Mononuclear cell (primary cell): ENCODE data around the gene TBC1D21. TPM values are rescaled to one million over a fixed set of nuclear protein-coding genes. Genes with fewer than 3 reads are reported as not detected.

ENCODE experiments used
- H3K27me3 ChIP-seq: 2 replicates; pipeline ENCODE4 v1.6.0; 2011; ENCODE audit warnings: low read length, control low read depth; ENCODE audit not compliant: insufficient read depth
- H3K4me1 ChIP-seq: 2 replicates; pipeline ENCODE4 v1.5.1; 2011; ENCODE audit warnings: mild to moderate bottlenecking, low read length, control low read depth; ENCODE audit not compliant: insufficient read depth
- H3K4me3 ChIP-seq: 2 replicates; pipeline ENCODE4 v1.5.1; 2011; ENCODE audit warnings: mild to moderate bottlenecking, low read length, moderate library complexity
- H3K9me3 ChIP-seq: 2 replicates; pipeline ENCODE4 v1.5.1; 2011; ENCODE audit warnings: low read depth, mild to moderate bottlenecking, control low read depth, low read length
- total RNA-seq: library from RNA; depleted of rRNA; stranded (reverse); fragments of >200 nt; gene quantifications from one replicate; pipeline ENCODE4 v1.2.3, GENCODE V29; 2012

Gene TBC1D21, protein sequence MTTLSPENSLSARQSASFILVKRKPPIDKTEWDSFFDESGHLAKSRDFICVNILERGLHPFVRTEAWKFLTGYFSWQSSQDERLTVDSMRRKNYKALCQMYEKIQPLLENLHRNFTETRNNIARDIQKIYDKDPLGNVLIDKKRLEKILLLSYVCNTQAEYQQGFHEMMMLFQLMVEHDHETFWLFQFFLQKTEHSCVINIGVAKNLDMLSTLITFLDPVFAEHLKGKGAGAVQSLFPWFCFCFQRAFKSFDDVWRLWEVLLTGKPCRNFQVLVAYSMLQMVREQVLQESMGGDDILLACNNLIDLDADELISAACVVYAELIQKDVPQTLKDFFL
- total RNA-seq: not detected

DNA sequence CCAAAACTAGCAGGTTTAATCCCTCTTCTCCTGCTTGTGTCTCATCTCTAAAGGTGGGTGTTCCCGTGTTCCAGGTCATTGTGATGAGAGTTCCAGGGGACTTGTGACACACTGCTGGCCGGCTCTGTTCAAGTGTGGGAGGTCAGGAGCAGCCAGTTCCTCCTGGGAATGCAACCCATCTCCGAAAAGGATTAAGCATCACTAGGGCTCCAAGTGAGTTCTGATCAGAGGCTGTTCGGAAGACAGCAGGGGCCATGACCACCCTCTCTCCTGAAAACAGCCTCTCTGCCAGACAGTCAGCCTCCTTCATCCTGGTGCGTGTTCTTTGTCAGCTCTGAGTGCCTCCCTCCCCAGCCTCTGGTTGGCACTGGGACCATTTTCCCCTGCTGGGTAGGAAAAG lies at the start of gene TBC1D21:
TBC1D21 (plus strand) TSS at position 109 of the 400 bp plus-strand sequence; CDS start at position 255, 146 bp downstream.
- H3K4me3 ChIP-seq: no peak within 1 kb of the TSS
- H3K4me1 ChIP-seq: no peaks in the 10 kb centered on the region
- no peaks in the 10 kb centered on the region for H3K27me3 ChIP-seq
- no peaks in the 10 kb centered on the region for H3K9me3 ChIP-seq

DNA sequence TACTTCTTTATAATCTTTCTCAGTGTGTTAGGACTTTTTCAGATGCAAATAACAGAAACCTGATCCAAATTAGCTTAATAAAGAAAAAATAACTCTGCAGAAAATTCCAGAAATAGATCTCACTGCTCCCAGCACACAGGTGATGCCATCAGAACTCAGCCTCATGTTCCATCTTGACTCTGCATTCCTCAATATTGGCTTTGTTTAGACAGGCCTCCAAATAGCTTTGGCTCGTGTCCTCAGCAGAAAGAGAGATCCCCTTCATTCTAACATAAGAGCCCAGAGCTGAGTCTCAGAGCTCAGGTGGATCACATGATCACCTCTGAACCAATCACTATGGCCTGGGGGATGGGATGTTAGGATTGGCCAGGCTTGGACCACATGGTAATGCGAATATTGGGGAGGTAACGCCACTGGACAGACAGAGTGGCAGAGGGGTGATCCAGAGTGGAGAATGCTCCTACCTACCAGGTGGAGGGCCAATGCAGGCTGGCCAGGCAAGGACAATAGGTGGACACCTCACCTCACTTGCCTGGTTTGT lies 46.6 kb upstream of the TBC1D21 start:
- Histone ChIP-seq H3K27me3 (no peaks in the 10 kb centered on the region), H3K4me3 (no peak overlapping the region), H3K9me3 (no peaks in the 10 kb centered on the region), H3K4me1 (no peaks in the 10 kb centered on the region)

DNA sequence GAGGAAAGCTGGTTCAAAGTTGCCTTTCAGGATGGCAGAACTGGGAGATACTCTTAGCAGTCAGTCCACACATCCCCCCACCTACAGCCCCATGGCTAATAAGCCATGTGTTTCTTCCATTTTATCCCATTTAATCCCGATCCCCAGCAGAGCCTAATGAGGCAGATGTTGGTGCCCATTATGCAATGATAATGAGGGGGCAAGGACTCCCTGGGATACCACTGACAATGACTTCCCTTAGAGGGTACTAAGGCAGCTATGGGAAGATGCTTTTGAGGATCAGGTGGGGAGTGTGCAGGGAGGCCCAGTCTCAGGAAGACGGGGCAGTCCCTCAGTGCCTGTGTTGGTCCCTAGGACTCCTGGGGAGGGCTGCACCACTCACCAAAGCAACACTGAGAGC lies 43.8 kb upstream of the TBC1D21 start:
- no peak overlapping the region for H3K4me3 ChIP-seq
- no peaks in the 10 kb centered on the region for H3K9me3 ChIP-seq
- H3K4me1 ChIP-seq: no peaks in the 10 kb centered on the region
- no peaks in the 10 kb centered on the region for H3K27me3 ChIP-seq

DNA sequence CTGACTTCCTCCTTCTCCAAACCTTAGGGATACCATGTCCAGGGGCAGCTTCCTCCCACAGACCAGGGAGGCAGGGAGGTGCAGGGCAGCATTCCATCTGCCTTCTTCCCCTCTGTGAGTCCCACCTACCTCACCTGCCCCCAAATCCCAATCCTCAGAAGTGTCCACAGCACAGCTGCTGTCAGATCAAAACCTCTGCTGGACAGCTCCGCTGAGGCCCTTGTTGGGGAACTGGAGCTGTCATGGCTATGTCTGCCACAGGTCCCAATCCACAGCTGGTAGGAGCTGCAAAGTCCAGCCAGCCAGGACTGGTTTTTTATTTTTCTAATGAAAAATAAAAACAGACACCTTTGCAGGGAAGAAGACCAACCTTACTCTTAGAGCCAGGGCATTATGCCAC lies 40.7 kb upstream of the TBC1D21 start:
- no peaks in the 10 kb centered on the region for H3K27me3 ChIP-seq
- no peaks in the 10 kb centered on the region for H3K9me3 ChIP-seq
- no peak overlapping the region for H3K4me3 ChIP-seq
- H3K4me1 ChIP-seq: no peaks in the 10 kb centered on the region

DNA sequence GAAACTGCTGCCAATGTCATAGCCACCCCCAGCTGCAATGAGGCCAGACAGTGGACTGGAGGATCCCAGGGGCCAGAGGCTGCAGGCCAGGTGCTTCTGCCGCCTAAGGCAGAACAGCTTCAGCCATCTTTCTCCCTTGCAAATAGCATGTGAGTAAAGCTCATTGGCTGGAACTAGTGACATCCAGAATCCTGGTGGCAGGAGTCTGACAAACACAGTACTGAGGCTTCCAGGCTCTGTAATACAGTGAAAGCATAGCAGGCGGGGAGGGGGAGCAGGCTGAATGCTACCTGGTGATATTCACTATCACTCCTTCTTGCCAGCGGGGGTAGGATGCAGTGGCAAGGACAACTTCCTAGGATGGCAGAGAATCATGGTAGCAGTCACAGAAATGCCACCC lies 36.5 kb upstream of the TBC1D21 start:
- no peaks in the 10 kb centered on the region for H3K4me1 ChIP-seq

DNA sequence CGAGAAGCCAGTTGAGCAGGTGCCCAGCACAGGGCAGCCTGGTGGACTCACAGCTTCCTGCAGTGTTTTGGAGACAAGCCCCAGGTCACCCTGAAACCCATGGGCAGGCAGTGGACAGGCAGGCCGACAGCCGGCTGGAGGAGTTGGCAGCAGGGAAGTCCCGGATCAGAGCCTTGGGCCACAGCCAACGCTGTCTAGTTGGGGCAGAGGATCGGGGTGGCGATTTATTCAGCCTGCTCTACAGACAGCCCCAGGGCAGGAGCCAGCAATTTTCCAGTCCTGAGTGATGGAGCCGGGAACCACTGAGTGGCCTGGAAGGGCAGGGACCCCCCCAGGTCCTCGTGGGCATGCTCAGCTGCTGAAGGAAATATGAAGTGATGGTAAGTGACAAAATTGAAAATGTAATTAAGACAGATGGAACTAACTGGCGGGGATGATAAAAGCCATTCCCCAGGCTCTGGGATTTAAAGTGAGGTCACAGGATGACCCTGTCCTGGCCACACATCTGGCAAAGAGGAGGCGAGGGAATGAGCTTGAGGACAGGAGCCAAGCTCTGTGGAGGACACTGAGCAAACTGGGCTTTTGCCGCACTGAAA lies 34.4 kb upstream of the TBC1D21 start:
- no peaks in the 10 kb centered on the region for H3K4me1 ChIP-seq
- no peaks in the 10 kb centered on the region for H3K27me3 ChIP-seq
- H3K9me3 ChIP-seq: no peaks in the 10 kb centered on the region
- H3K4me3 ChIP-seq: no peak overlapping the region

More for the DNA sequence above, 36.5 kb upstream of the TBC1D21 start:
- no peaks in the 10 kb centered on the region for H3K9me3 ChIP-seq
- no peak overlapping the region for H3K4me3 ChIP-seq
- H3K27me3 ChIP-seq: no peaks in the 10 kb centered on the region

DNA sequence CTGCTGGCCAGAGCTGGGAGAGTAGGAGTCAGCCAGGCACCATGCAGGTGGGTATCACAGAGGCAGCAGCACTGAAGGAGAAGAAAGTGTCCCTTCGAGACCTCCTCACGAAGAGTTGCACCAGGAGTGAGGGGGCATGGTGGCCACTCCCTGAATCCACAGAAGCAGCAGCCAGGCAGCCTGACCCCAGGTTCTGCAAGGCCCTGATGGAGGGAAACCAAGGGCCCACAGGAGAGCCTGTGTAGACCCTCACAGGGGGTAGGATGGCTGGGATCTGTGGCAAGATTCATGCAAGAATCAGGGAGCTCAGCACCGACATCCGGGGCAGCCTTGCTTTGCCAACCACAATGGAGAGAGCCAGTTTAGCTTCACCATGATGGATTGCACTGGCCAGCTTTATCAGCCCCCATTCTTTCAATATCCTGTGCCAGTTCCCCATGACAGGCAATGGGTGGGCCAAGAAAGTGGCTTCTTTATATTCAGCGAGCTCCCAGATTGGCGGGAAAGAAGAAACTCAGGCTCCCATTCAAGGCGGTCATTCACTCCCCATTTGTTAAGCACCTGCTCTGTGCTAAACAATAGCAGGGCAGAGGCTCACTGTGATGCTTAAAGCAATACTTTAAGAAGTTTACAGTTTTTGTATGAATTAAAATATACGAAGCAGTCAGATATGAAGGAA lies 33.5 kb upstream of the TBC1D21 start:
- no peaks in the 10 kb centered on the region for H3K4me1 ChIP-seq
- no peak overlapping the region for H3K4me3 ChIP-seq
- H3K9me3 ChIP-seq: no peaks in the 10 kb centered on the region
- no peaks in the 10 kb centered on the region for H3K27me3 ChIP-seq

DNA sequence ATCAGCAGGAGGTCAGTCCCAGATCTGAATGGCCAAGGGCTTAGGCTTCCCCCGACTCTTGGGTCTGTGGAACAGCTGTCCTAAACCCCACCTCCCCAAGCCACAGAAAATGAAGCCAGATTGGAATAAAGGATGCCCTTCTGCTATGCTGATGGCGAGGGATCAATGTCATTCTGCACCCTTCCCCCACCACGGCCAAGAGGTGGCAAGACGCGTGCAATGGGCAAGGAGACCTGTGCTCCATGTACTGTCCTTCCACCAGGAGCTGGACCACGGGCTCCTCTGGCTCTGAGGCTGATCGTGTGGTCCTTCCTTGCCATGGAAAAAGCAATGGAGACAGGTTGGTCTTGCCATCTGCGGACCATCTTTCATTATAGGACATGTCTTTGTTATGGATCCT lies 32.6 kb upstream of the TBC1D21 start:
- no peaks in the 10 kb centered on the region for H3K9me3 ChIP-seq
- H3K4me1 ChIP-seq: no peaks in the 10 kb centered on the region
- no peak overlapping the region for H3K4me3 ChIP-seq
- no peaks in the 10 kb centered on the region for H3K27me3 ChIP-seq

DNA sequence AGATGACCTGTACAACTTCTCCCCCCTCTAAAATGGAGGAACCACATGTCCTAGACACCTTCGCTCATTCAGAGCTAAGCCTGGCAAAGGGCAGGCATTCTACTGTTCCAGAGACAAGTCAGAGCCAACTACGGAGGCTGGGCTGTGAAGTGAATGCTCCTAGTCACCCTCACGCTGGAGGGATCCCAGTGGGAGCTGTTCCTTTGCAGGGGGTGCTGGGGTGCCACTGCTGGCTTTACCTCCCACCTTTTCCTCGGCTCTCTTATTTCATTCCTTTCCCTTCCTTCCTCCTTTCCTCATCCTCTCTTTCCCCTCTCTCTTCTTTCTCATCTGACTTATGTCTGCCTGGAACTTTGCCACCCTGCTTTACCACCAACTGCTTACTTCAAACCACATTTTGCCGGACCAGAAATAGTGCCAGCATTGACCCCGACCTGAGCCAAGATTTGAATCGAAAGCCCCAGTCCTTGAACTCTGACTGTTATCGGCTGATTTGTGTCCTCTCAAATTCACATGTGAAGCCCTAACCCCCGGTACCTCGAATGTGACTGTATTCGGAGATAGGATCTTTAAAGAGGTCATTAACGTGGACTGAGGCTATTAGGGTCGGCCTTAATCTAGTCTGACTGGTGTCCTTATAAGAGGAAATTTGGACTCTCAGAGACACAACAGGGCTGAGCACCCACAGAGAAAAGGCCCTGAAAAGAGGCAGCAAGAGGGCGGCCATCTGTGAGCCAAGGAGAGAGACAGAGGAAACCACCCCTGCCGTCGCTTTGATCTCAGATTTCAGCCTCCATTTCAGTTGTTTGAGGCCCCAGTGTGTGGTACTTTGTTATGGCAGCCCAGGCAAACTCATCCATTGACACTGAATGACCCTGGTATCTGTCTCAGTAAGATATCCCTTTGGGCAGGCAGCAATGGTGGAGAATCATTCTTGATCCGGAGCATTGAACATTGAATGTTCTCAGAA lies 31.3 kb upstream of the TBC1D21 start:
- H3K9me3 ChIP-seq: no peaks in the 10 kb centered on the region
- no peak overlapping the region for H3K4me3 ChIP-seq
- no peaks in the 10 kb centered on the region for H3K4me1 ChIP-seq
- no peaks in the 10 kb centered on the region for H3K27me3 ChIP-seq

DNA sequence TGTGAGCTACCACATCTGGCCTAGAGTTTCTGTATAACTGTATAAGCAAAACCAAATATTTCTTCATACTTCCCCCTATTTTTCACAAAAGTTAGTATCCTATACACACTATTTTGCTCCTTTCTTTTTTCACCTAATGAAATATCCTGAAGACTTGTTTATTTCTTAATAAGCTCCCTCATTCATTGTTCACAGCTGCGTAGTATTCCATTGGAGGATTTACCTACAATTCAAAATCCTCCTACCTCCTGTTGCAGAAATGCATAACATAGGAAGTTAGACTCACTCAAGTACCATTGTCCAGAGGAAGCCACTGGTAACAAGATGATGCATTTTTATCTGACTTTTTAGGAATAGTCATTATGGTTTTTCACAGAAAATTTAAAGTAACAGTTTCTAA lies 29.6 kb upstream of the TBC1D21 start:
- Histone ChIP-seq H3K4me1 (no peaks in the 10 kb centered on the region), H3K27me3 (no peaks in the 10 kb centered on the region)

DNA sequence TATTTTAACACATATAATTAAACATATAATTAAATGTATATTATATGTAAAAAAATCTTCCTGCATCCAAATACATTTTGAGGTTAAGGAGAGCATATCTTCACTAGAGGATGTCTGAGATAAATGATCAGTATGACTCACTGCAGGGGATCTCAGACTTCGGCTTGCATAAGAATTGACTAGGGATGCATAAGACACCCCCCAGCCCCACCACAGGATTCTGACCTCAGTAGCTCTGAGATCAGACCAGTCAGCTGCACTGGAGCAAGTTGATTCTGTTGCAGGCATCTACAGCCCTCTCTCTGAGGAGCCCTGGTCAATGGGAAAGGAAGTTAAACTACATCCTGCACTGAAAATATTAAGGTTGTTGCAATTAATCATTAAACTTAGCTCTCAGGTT lies 29.0 kb upstream of the TBC1D21 start:
- no peaks in the 10 kb centered on the region for H3K4me1 ChIP-seq
- H3K9me3 ChIP-seq: no peaks in the 10 kb centered on the region
- no peaks in the 10 kb centered on the region for H3K27me3 ChIP-seq
- no peak overlapping the region for H3K4me3 ChIP-seq

More for the DNA sequence above, 29.6 kb upstream of the TBC1D21 start:
- H3K9me3 ChIP-seq: no peaks in the 10 kb centered on the region
- no peak overlapping the region for H3K4me3 ChIP-seq

DNA sequence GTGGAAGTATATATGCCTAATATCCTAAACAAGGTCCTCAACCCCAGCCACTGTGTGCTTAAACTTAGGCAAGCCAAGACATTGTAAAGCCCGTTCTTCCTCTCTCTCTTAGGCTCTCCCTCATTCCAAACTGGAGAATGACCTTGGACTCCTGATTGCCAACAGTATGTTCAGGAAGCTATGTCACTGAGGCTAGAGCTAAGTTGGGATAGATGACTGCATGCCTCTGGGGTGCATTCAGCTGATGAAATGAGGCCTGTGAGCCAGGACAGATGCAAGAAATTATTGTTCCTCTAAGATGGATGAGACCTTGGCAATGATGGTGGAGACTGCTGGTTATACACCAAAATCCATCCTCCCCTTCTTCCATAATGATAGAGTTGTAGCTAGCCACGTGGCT lies 27.9 kb upstream of the TBC1D21 start:
- Histone ChIP-seq H3K4me1 (no peaks in the 10 kb centered on the region), H3K9me3 (no peaks in the 10 kb centered on the region), H3K27me3 (no peaks in the 10 kb centered on the region), H3K4me3 (no peak overlapping the region)

DNA sequence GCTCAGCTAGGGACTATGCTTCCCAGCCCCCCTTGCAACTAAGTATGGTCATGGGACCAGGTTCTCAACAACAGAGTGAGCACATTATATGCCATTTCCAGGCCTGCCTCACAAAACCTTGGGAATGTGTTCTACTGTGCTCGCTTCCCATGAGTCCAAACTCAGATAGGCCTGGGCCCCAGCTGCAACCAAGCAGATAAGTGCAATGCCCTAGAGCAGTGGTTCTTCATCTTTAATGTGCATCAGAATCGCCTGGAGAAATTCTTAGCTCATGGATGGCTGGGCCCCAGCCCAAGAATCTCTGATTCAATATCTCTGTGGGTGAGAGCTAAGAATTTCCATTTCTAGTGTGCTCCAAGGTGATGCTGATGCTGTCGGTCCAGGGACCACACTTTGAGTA lies 27.5 kb upstream of the TBC1D21 start:
- Histone ChIP-seq H3K4me3 (no peak overlapping the region), H3K4me1 (no peaks in the 10 kb centered on the region), H3K9me3 (no peaks in the 10 kb centered on the region), H3K27me3 (no peaks in the 10 kb centered on the region)

DNA sequence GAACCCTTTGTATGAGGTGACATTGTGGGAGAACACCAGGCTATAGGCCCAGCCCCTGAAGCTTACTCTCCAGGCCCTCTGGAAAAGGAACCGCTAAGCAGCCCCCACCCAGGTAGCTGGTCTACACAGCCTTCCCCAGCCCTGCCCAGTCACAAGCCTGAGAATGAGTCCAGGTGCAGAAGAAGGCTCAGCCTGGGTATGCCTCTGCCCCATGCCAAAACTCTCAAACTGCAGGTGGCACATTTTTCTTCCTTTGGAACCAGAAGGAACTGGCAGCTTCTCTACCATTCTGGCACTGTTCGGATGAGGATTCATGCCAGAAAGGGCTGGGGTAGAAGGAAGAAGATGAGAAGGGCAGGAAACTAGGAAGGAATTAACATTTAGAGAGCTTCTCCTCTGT lies 23.7 kb upstream of the TBC1D21 start:
- Histone ChIP-seq H3K27me3 (no peaks in the 10 kb centered on the region), H3K4me1 (no peaks in the 10 kb centered on the region), H3K9me3 (no peaks in the 10 kb centered on the region), H3K4me3 (no peak overlapping the region)
